HG02943 (cell line): ENCODE results near the gene DOCK7.
"Not testable (repeated sequence)": the region's sequence is repeated elsewhere in the genome, so short reads cannot be mapped to it uniquely, and the experiment has no call there.

Source experiments
- ATAC-seq: cut with Tn5 transposase; IDR thresholded peaks from one replicate; pipeline ENCODE4 v1.9.1; 2021; ENCODE audit warnings: mild to moderate bottlenecking, low read depth, moderate library complexity; ENCODE audit not compliant: unreplicated experiment

DOCK7 gene

DNA sequence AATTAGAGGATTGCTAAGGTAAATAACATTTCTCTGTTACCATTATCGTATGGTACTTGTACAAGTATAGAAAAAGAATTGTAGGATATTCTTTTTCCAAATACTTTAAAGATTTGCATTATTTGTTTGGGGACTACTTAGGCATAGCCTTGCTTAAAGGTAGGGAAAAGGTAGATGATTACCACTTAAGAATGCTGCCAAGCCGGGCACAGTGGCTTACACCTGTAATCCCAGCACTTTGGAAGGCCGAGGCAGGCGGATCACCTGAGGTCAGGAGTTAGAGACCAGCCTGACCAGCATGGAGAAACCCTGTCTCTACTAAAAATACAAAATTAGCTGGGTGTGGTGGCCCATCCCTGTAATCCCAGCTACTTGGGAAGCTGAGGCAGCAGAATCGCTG lies 10.0 kb upstream of the DOCK7 start:
- not testable (repeated sequence) for ATAC-seq

DNA sequence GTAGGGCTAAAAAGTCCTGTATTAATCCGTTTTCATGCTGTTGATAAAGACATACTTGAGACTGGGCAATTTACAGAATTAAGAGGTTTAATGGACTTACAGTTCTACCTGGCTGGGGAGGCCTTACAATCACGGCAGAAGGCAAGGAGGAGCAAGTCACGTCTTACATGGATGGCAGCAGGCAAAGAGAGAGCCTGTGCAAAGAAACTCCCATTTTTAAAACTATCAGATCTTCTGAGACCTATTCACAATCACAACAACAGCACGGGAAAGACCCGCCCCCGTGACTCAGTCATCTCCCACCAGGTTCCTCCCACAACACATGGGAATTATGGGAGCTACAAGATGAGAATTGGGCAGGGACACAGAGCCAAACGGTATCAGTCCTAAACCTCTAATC lies 6.3 kb upstream of the DOCK7 start:
- ATAC-seq = not testable (repeated sequence)

DNA sequence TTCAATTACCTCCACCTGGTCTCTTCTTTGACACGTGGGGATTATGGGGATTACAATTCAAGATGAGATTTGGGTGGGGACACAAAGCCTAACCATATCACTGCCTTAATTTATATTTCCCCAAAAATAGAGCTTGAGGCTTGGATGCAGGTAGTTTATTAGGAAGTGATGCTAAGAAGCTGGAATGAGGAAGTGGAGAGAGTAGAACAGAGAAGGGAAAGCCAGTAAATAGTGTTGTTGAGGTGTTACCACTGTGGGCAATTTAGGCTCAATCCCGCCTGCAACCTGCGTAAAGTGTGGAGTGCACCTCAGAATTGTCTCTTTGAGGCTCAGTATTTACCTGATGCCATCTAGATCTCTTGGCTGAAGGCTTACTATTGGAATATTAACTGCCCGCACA lies 4.9 kb upstream of the DOCK7 start:
- ATAC-seq = no peak

DNA sequence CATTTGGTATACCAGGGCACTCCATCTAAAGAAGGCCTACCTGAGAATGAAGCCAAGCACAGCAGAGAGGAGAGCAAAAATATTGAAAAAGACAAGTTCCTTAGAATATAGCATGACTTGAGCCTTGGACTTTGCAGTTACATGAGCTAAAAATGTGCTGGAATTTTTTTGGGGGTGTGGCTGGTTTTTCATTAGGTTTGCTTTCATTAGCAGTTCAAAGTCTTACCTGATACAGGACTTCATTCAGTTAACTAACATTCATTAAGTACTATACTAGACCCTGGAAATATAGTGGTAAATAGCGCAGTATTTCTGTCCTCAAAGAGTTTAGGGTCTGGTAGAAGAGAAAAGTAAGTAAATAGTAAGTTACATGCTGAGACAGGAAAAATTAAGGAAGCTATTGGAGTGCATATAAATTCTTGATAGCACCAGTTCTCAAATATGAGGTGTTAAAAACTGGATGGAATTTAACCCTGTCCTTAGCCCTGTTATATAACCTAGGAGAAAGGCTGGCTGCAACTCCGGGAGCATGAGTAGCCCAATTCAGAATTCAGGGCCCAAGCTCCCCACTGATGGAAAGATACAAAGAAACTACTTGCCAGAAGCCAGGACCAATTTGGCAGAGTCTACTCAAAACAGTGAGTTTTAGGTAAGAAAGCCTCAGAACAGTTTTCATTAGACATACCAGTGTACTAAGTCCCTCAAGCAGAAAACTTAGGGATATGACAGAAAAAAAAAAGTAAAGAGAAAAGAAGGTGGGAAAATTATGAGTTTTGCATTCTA lies 3.1 kb upstream of the DOCK7 start:
- ATAC-seq = no peak

DNA sequence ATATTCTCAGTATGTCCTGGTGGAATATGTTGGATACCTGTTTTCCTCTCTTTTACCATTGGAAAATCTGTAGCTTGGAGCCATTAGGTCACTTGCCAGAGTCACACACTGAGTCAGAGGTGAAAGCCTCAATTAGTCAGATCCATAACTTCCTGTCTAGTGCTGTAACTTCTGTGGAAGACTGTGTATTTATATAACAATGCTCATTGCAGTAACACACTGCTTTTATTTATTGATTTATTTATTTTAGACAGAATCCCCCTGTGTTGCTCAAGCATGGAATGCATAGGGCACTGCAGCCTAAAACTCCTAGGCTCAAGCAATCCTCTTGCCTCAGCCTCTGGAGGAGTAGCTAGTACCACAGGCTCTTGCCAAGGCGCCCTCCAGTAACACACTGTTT lies 1.3 kb upstream of the DOCK7 start:
- no peak for ATAC-seq

DNA sequence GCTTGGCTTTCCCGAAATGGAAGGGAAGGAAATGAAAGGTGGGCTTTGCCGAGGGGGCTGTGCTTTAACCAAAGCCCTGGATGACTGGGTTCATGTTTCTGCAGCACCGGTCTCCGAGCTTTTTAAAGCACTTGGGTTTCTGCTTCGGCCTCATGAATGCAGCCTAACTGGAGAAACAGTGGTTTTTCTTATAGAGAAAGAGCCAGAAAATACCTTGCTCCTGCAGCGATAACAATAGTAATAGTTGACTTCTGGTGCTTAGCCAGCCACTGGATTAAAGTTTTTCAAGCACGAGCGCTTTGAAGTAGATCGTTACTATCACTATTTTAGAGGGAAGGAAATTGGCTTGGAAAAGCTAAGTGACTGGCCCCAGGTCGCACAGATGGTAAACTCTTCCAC lies 500 bp upstream of the DOCK7 start:
- peak; percentile 5 for ATAC-seq

DNA sequence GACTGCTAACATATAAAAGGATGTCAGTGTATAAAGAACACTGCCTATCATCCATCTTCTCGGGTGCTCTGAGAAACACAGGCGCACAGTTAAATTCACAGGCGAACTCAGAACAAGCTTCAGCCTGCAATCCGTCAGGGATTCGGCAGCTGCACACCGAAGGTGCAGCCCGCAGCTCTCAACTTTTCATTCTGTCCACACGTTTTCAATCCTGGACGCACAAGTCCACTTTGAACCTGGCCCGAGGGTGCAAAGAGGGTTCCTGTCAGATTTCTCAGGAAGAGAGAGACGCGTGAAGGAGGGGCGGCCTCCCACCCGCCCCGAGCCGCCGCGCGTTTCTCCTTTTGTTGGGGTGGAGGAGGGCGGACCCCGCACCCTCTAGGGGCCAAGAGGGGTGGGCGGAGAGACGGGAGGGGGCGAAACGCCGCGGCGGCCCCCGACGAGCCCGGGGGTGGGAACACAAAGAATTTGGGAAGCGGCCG lies 724 bp downstream of the DOCK7 start:
- ATAC-seq = peak; percentile 34

DNA sequence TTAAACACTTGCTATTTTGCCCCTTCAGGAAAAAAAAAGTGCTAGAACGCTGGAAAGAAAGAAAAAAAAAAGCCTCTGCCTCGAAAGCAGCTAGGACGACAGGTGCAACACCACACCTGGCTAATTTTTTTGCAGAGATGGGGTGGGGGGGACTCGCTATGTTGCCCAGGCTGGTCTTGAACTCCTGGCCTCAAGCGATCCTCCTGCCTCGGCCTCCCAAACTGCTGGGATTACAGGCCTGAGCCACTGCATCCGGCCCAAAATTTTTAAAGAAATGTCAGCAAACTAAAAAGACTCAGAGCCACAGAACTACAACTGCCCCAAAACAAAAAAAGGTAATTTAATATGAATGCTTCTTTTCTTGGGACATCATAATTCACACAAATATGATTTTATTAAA lies 1.4 kb downstream of the DOCK7 start:
- ATAC-seq = no peak

DNA sequence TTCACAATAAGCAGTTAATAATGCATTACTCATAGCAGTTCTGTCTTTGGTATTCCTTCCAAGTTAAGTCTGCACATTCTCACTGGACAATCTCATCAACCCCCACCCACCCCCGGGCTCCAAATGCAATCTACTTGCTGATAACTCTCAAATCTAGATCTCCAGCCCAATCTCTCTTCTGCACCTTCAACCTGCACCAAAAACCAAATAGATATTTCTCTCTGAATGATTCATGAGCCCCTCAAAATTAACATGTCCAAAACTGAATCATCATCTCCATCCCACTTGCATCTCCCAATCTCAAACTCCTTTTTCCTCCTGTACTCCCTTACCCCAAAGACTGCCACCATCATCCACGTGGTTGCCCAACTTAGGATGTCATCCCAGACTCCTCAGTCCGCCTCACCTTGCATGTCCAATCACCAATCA lies 2.7 kb downstream of the DOCK7 start:
- ATAC-seq = no peak

DNA sequence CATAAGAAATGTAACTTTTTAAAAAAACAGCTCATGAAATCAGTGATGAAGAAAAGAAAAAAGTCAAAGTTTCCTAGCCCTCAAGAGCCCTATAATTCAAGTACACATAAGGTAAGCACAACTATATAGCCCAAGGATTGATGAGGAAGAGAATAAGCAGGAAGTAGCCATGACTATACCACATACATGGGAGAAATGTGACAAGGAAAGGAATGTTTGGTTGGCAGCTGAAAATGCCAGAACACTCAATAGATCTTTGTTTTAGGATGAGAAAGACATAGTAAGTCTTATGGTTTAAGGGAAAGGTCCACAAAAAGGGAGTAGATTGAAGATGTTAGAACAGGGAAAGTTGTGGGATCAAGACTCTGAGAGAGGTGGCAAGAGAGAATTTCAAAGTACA lies 5.7 kb downstream of the DOCK7 start:
- ATAC-seq = no peak

DNA sequence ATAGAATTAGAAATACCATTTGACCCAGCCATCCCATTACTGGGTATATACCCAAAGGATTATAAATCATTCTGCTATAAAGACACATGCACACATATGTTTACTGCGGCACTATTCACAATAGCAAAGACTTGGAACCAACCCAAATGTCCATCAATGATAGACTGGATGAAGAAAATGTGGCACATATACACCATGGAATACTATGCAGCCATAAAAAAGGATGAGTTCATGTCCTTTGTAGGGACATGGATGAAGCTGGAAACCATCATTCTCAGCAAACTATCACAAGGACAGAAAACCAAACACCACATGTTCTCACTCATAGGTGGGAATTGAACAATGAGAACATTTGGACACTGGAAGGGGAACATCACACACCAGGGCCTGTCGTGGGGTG lies 7.2 kb downstream of the DOCK7 start:
- not testable (repeated sequence) for ATAC-seq

DNA sequence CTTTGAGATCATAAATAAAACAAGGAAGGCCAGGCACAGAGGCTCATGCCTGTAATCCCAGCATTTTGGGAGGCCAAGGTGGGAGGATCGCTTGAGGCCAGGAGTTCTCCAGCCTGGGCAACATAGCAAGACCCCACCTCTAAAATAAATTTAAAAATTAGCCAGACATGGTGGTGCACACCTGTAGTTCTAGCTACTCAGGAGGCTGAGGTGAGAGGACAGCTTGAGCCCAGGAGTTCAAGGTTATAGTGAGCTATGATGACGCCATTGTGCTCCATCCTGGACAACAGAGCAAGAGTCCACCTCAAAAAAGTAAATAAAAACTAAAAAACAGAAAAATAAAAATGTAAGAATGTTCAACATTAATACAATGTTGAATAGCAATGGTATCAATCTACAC lies 10.4 kb downstream of the DOCK7 start:
- ATAC-seq = not testable (repeated sequence)

DNA sequence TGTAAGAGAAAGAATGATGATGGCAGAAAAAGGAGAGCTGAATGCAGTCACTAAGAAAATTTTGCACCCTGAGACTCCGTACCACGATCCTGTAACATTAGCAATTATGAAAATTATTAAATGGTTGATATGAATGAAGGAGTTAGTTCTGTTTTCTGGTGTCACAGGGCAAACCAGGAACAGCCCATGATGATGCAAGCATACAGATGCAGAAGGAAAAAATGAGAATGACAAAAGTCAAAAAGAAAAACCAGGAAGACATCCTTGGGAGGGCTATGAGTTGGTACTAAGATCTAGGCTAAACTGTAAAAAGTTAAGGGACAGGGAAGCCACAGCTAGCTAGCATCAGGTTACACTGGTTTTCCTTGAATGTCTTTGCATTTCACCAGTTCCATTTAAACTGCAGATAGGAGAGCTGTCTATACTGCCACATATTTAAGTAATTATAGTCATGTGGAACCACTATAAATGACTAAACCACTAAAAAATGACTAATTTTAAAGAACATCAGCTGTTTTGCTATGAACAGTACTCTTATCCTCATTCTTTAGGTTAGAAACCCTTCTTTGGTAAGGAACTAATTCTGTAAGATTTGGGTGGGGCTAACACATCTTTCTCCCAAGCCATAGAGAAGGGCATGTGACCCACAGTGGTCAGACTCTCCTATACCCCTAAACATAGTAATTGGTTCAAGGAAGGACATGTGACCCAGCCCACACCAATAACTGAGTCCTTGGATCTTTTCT lies 11.4 kb downstream of the DOCK7 start:
- ATAC-seq = no peak

DNA sequence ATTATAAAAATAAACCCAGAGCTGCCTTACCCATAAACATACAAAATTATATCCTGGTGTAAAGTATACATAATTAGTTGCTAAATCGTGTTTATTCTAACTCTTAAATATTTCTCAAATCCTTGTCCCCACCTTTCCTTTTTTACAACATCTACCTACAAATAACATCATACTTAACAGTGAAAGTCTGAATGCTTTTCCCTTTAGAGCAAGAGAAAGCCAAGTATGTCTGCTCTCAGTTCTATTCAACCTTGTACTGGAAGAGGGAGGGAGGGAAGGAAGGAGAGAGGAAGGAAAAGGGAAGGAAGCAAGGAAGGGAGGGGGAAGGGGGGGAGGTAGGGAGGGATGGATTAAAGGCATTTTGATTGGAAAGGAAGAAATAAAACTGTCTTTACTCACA lies 14.6 kb downstream of the DOCK7 start:
- ATAC-seq = no peak

DNA sequence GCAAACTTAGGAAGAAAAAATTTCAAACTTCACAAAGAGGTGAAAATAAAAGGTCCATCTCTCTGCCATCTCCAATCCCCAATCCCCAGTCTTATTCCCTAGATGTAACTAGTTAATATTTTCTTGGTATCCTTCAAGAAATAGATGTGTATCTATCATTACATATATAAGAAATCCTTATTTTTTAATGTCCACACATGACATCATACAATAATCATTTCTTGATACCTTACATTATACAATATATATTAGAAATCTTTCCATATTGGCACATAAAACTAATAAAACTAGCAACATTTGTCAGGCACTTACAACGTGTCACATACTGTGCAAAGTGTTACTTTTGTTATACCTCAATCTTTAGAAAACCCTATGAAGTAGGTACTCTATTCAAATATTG lies 16.2 kb downstream of the DOCK7 start:
- no peak for ATAC-seq

DNA sequence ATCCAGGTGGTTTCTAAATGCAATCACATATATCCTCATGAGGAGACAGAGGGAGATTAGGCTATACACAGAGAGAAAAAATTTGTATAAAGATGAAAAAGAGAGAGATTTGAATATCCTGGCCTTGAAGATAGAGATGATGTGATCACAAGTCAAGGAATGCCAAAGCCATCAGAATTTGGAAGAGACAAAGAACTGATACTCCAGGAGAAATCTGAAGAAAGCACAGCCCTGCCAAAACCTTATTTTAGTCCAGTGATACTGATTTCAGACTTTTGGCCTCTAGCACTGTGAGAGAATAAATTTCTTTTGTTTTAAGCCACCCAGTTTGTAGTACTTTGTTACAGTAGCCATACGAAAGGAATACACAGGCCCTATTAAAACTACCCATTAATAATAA lies 33.4 kb downstream of the DOCK7 start:
- no peak for ATAC-seq

DNA sequence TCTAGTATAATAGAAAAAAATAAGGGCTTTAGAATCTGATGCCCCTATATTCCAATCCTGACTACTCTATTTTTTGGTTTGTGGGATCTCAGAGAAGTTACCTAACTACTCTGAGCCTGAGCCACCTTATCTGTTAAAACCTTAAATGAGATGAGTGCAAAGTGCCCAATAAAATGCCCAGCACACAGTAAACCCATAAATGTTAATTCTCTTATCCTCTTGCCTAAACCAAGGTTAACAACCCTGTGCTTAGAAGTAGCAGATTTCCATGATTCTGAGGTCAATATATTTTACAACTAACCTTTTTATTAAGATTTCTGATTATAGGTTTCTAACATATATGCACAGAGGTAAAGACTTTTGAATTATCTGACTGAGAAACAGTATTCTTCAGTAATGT lies 35.8 kb downstream of the DOCK7 start:
- ATAC-seq = no peak

DNA sequence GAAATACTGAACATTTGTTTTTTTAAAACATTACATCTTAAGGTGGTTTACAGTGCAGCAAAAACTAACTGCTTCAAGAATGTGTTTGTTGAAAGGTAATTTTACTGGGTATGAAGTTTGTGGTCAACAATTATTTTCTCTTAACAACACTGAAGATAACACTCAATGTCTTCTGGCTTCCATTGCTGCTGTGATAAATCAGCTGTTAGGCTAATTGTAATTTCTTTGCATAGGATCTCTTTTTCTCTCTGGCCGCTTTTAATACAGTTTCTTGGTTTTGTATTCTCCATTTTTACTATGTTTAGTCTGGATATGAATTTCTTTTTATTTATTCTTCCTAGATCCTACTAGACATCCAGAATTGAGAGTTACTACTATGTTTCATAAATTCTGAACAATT lies 44.9 kb downstream of the DOCK7 start:
- no peak for ATAC-seq

DNA sequence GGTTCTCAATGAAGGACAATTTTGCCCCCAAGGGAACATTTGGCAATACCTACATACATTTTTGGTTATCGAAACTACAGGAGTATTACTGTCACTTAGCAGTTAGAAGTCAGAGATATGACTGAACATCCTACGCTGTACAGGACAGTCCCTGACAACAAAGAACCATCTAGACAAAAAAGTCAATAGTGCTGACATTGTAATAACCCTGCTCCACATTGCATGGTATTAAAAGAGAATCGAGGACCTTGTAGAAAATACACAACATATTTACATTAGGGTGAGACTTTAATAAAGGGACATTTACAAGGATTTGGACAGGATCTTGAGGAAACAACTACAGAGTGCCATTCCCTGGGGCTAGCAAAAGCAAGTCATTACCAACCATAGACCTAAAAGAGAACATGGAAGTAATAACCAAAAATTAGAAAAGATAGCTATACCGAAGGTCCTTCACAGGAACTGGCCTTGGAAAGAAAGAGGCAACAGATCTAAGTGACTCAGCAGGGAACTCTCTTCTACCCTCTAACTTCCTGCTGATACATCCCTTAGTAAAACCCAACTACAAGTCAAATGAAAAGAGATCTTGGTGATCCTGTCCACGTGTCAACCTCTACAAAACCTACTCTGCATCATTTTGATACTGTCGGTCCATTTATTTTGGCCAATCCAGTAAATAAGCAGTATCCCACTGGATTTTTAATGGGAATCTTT lies 50.6 kb downstream of the DOCK7 start:
- ATAC-seq = no peak

DNA sequence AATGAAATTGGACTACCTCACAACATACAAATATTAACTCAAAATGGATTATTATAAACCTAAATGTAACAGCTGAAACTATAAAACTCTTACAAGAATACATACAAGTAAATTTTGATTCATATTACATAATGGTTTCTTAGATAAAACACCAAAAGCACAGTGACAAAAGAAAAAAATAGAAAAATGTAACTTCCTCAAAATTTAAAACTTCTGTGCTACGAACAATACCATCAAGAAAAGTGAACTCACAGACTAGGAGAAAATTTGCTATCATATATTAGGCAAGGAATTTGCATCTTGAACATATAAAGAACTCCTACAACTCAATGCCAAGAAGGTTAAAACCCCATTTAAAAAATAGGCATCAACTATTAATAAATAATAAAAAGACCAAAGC lies 59.7 kb downstream of the DOCK7 start:
- ATAC-seq = no peak

DNA sequence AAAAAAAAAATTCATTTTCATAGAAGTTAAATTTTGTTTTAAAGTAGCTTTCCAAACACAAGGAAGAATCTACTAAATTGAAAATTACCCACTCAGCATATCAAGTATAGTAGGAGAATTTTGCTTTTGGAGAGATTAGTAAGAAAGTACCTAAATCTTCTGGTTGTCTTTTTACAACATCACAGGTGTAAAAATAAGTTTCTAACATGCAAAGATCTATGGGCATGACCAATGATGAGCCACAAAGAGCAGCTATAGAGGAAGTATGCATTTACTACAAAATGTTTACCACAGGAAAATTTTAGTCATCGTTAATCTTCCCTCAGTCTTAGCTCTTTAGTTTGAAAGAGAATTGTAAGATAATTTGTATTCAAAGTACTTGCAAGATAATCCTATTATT lies 62.8 kb downstream of the DOCK7 start:
- no peak for ATAC-seq
